HepG2 (cell line): ENCODE measurements around the gene SCN4B. TPM values are rescaled to one million over a fixed set of nuclear protein-coding genes. Genes with fewer than 3 reads are reported as not detected.

Experiments
- AFF4 ChIP-seq: sonication (generic); formaldehyde crosslinking; IDR thresholded peaks from 2 replicates; pipeline ENCODE4 v1.4.0; 2020; ENCODE audit warnings: missing genetic modification reagents
- BRF2 ChIP-seq: sonication (generic); formaldehyde crosslinking; IDR thresholded peaks from 2 replicates; pipeline ENCODE4 v1.8.1; 2022; ENCODE audit warnings: mild to moderate bottlenecking, missing genetic modification reagents
- GATAD1 ChIP-seq: IDR thresholded peaks from 2 replicates; pipeline ENCODE4 v1.6.1; 2016; ENCODE audit warnings: missing genetic modification reagents, missing compliant biosample characterization
- HNRNPLL ChIP-seq: fragments of 200-400 bp; formaldehyde crosslinking; IDR thresholded peaks from 2 replicates; pipeline ENCODE4 v1.6.1; 2017; ENCODE audit warnings: mild to moderate bottlenecking, low read depth, low read length; ENCODE audit not compliant: poor library complexity, severe bottlenecking
- IRF2 ChIP-seq: IDR thresholded peaks from 2 replicates; pipeline ENCODE4 v1.6.1; 2018; ENCODE audit warnings: missing genetic modification reagents, missing compliant biosample characterization
- NR1H2 ChIP-seq: sonication (generic); formaldehyde crosslinking; IDR thresholded peaks from 2 replicates; pipeline ENCODE4 v1.8.1; 2022; ENCODE audit warnings: low read depth, missing genetic modification reagents, borderline replicate concordance
- PATZ1 ChIP-seq: sonication (generic); formaldehyde crosslinking; IDR thresholded peaks from 2 replicates; pipeline ENCODE4 v1.4.0; 2020; ENCODE audit warnings: missing genetic modification reagents
- RAD51 ChIP-seq: fragments of 450-650 bp; IDR thresholded peaks from 2 replicates; pipeline ENCODE4 v1.6.1; 2016; ENCODE audit warnings: borderline replicate concordance
- SNAI1 ChIP-seq: sonication (generic); formaldehyde crosslinking; IDR thresholded peaks from 2 replicates; pipeline ENCODE4 v1.5.0; 2020; ENCODE audit warnings: mild to moderate bottlenecking, missing genetic modification reagents, borderline replicate concordance
- STAT5B ChIP-seq: sonication (generic); formaldehyde crosslinking; IDR thresholded peaks from 2 replicates; pipeline ENCODE4 v1.4.0; 2020; ENCODE audit warnings: missing genetic modification reagents
- TMF1 ChIP-seq: sonication (generic); formaldehyde crosslinking; IDR thresholded peaks from 2 replicates; pipeline ENCODE4 v1.8.1; 2022; ENCODE audit warnings: low read depth, missing genetic modification reagents
- TRIM24 ChIP-seq: sonication (generic); formaldehyde crosslinking; IDR thresholded peaks from 2 replicates; pipeline ENCODE4 v1.8.0; 2022; ENCODE audit warnings: mild to moderate bottlenecking, missing genetic modification reagents
- WIZ ChIP-seq: sonication (generic); formaldehyde crosslinking; IDR thresholded peaks from 2 replicates; pipeline ENCODE4 v1.5.1; 2020; ENCODE audit warnings: mild to moderate bottlenecking, missing genetic modification reagents
- ZBTB46 ChIP-seq: sonication (generic); formaldehyde crosslinking; IDR thresholded peaks from 2 replicates; pipeline ENCODE4 v1.4.0; 2020; ENCODE audit warnings: mild to moderate bottlenecking, missing genetic modification reagents, borderline replicate concordance
- ZFAT ChIP-seq: sonication (generic); formaldehyde crosslinking; conservative IDR thresholded peaks from 2 replicates; pipeline ENCODE4 v1.8.1; 2023; ENCODE audit warnings: missing genetic modification reagents, inconsistent platforms
- ZMYM2 ChIP-seq: sonication (generic); formaldehyde crosslinking; IDR thresholded peaks from 2 replicates; pipeline ENCODE4 v1.8.0; 2022; ENCODE audit warnings: mild to moderate bottlenecking, missing genetic modification reagents
- ZNF136 ChIP-seq: sonication (generic); formaldehyde crosslinking; IDR thresholded peaks from 2 replicates; pipeline ENCODE4 v1.8.1; 2022; ENCODE audit warnings: low read depth, mild to moderate bottlenecking, moderate library complexity, missing genetic modification reagents
- ZNF350 ChIP-seq: sonication (generic); formaldehyde crosslinking; IDR thresholded peaks from 2 replicates; pipeline ENCODE4 v1.4.0; 2020; ENCODE audit warnings: mild to moderate bottlenecking, low read depth, missing genetic modification reagents, borderline replicate concordance
- ZSCAN5A ChIP-seq: sonication (generic); formaldehyde crosslinking; IDR thresholded peaks from 2 replicates; pipeline ENCODE4 v1.8.0; 2022; ENCODE audit warnings: mild to moderate bottlenecking, missing genetic modification reagents, borderline replicate concordance
- ZSCAN9 ChIP-seq: IDR thresholded peaks from 2 replicates; pipeline ENCODE4 v1.6.1; 2016; ENCODE audit warnings: borderline replicate concordance
- polyA plus RNA-seq, 8 experiments: library from polyadenylated mRNA; depleted of rRNA in 3 of 8; stranded (reverse) in 7 of 8; unstranded in 1 of 8; fragments of >200 nt; fragmentation: Illumina TruSeq in 4 of 8; extraction: Trizol in 4 of 8; gene quantifications; 2 replicates each; pipeline versions ENCODE4 v1.2.1 to v1.2.3, GENCODE V29; 2011 to 2016; ENCODE audit warnings: low read depth in 4 of 8, missing spikeins in 1 of 8, mixed read lengths in 1 of 8; ENCODE audit not compliant: insufficient read depth in 1 of 8
- total RNA-seq, 5 experiments: library from RNA; depleted of rRNA; stranded (reverse); fragments of >200 nt; fragmentation: Illumina TruSeq; extraction: Trizol; gene quantifications; 2 replicates each; pipeline ENCODE4 v1.2.3, GENCODE V29; 2016; ENCODE audit warnings: low read depth in 1 of 5

SCN4B gene
- total and polyA plus RNA-seq, 2 of the 13 experiments (the other 11 are each of a cell fraction or from before 2014, with no cell fraction given), result 0.04 to 0.29 TPM

- TF ChIP-seq AFF4 (CRISPR knock-in tag), result 0 out of 2 replicates have a peak, but pooled peaks have one; percentile 29
- TF ChIP-seq SNAI1 (CRISPR knock-in tag), result no peak
- no peak for TF ChIP-seq NR1H2 (CRISPR knock-in tag)
- no peak for TF ChIP-seq BRF2 (CRISPR knock-in tag)
- TF ChIP-seq ZNF136 (CRISPR knock-in tag), result no peak
- no peak for TF ChIP-seq GATAD1
- TF ChIP-seq PATZ1 (CRISPR knock-in tag), result peak; percentile 16; the same call in 1 of the 2 replicates
- TF ChIP-seq TMF1, result no peak
- TF ChIP-seq HNRNPLL, result no peak
- no peak for TF ChIP-seq ZBTB46 (CRISPR knock-in tag)
- TF ChIP-seq IRF2, result no peak
- TF ChIP-seq RAD51, result no peak
- no peak for TF ChIP-seq ZFAT
- no peak for TF ChIP-seq TRIM24 (CRISPR knock-in tag)
- TF ChIP-seq ZNF350 (CRISPR knock-in tag), result no peak
- TF ChIP-seq ZMYM2, result no peak
- TF ChIP-seq STAT5B (CRISPR knock-in tag), result no peak
- no peak for TF ChIP-seq WIZ
- TF ChIP-seq ZSCAN5A (CRISPR knock-in tag), result no peak
- TF ChIP-seq ZSCAN9 (CRISPR knock-in tag), result no peak
Measured at GRCh38 chr11:118193910-118194566, 41.4 kb upstream of the SCN4B start (continued).
